HepG2 (cell line): ENCODE measurements around the gene LSM11. TPM values are rescaled to one million over a fixed set of nuclear protein-coding genes. Genes with fewer than 3 reads are reported as not detected.

Experiments used
- CBX2 ChIP-seq, 2 experiments: fragments of 200-600 bp in 1 of 2; sonication (generic); formaldehyde crosslinking in 1 of 2; IDR thresholded peaks; 2 replicates each; pipeline versions ENCODE4 v1.7.0 to v1.8.1; 2018 to 2022; ENCODE audit warnings: low read depth in 2 of 2, low read length in 1 of 2, mild to moderate bottlenecking in 1 of 2, missing genetic modification reagents in 1 of 2
- CCDC6 ChIP-seq: sonication (generic); formaldehyde crosslinking; IDR thresholded peaks from 2 replicates; pipeline ENCODE4 v1.8.1; 2022; ENCODE audit warnings: mild to moderate bottlenecking, missing genetic modification reagents, moderate library complexity
- CHD2 ChIP-seq: IDR thresholded peaks from 2 replicates; pipeline ENCODE4 v1.6.1; 2011; ENCODE audit warnings: low read depth, low read length, improper control_type of control experiment
- EEA1 ChIP-seq: sonication (generic); formaldehyde crosslinking; IDR thresholded peaks from 2 replicates; pipeline ENCODE4 v1.5.1; 2020; ENCODE audit warnings: mild to moderate bottlenecking, missing genetic modification reagents, borderline replicate concordance
- FOXK1 ChIP-seq: sonication (generic); formaldehyde crosslinking; IDR thresholded peaks from 2 replicates; pipeline ENCODE4 v1.4.0; 2020; ENCODE audit warnings: low read depth, missing genetic modification reagents, borderline replicate concordance
- HNRNPUL1 ChIP-seq: fragments of 200-400 bp; formaldehyde crosslinking; IDR thresholded peaks from 2 replicates; pipeline ENCODE4 v1.6.1; 2017; ENCODE audit warnings: low read depth, mild to moderate bottlenecking, low read length, moderate library complexity
- MAZ ChIP-seq, 2 experiments: sonication (generic) in 1 of 2; formaldehyde crosslinking in 1 of 2; IDR thresholded peaks; 2 replicates each; pipeline versions ENCODE4 v1.5.0 to v1.6.1; 2012 to 2020; ENCODE audit warnings: low read depth in 2 of 2, mild to moderate bottlenecking in 2 of 2, borderline replicate concordance in 1 of 2, improper control_type of control experiment in 1 of 2, low read length in 1 of 2, missing genetic modification reagents in 1 of 2, moderate library complexity in 1 of 2
- MED1 ChIP-seq: sonication (generic); formaldehyde crosslinking; IDR thresholded peaks from 2 replicates; pipeline ENCODE4 v1.4.0; 2020; ENCODE audit warnings: missing genetic modification reagents
- MXI1 ChIP-seq: IDR thresholded peaks from 3 replicates; pipeline ENCODE4 v1.6.1; 2012; ENCODE audit warnings: low read depth, low read length, inconsistent platforms, borderline replicate concordance
- NKX3-1 ChIP-seq: sonication (generic); formaldehyde crosslinking; IDR thresholded peaks from 2 replicates; pipeline ENCODE4 v1.5.0; 2020; ENCODE audit warnings: missing genetic modification reagents
- PHF8 ChIP-seq: sonication (generic); formaldehyde crosslinking; IDR thresholded peaks from 2 replicates; pipeline ENCODE4 v1.5.0; 2020; ENCODE audit warnings: missing genetic modification reagents
- POGK ChIP-seq: sonication (generic); formaldehyde crosslinking; conservative IDR thresholded peaks from 2 replicates; pipeline ENCODE4 v1.8.0; 2022; ENCODE audit warnings: mild to moderate bottlenecking, moderate library complexity, missing genetic modification reagents
- POLR2AphosphoS5 ChIP-seq: IDR thresholded peaks from 2 replicates; pipeline ENCODE4 v1.6.1; 2012; ENCODE audit warnings: low read depth, low read length
- RFX5 ChIP-seq: IDR thresholded peaks from 2 replicates; pipeline ENCODE4 v1.6.1; 2011; ENCODE audit warnings: low read depth, low read length, improper control_type of control experiment
- THYN1 ChIP-seq: sonication (generic); formaldehyde crosslinking; IDR thresholded peaks from 2 replicates; pipeline ENCODE4 v1.8.1; 2023; ENCODE audit warnings: low read depth, mild to moderate bottlenecking, moderate library complexity, missing genetic modification reagents, borderline replicate concordance
- ZFX ChIP-seq: sonication (generic); formaldehyde crosslinking; IDR thresholded peaks from 2 replicates; pipeline ENCODE4 v1.4.0; 2020; ENCODE audit warnings: mild to moderate bottlenecking, low read depth, missing genetic modification reagents, moderate library complexity
- ZNF34 ChIP-seq: sonication (generic); formaldehyde crosslinking; IDR thresholded peaks from 2 replicates; pipeline ENCODE4 v1.4.0; 2020; ENCODE audit warnings: mild to moderate bottlenecking, missing genetic modification reagents, borderline replicate concordance
- ZNF546 ChIP-seq: sonication (generic); formaldehyde crosslinking; conservative IDR thresholded peaks from 2 replicates; pipeline ENCODE4 v1.8.1; 2023; ENCODE audit warnings: mild to moderate bottlenecking, missing genetic modification reagents
- ZNF766 ChIP-seq: sonication (generic); formaldehyde crosslinking; IDR thresholded peaks from 2 replicates; pipeline ENCODE4 v1.5.0; 2020; ENCODE audit warnings: missing genetic modification reagents, borderline replicate concordance
- ZNF773 ChIP-seq: sonication (generic); formaldehyde crosslinking; IDR thresholded peaks from 2 replicates; pipeline ENCODE4 v1.4.0; 2020; ENCODE audit warnings: missing genetic modification reagents, borderline replicate concordance
- ZNF879 ChIP-seq: sonication (generic); formaldehyde crosslinking; IDR thresholded peaks from 2 replicates; pipeline ENCODE4 v1.8.1; 2023; ENCODE audit warnings: missing genetic modification reagents
- polyA plus RNA-seq, 8 experiments: library from polyadenylated mRNA; depleted of rRNA in 3 of 8; stranded (reverse) in 7 of 8; unstranded in 1 of 8; fragments of >200 nt; fragmentation: Illumina TruSeq in 4 of 8; extraction: Trizol in 4 of 8; gene quantifications; 2 replicates each; pipeline versions ENCODE4 v1.2.1 to v1.2.3, GENCODE V29; 2011 to 2016; ENCODE audit warnings: low read depth in 4 of 8, missing spikeins in 1 of 8, mixed read lengths in 1 of 8; ENCODE audit not compliant: insufficient read depth in 1 of 8
- total RNA-seq, 5 experiments: library from RNA; depleted of rRNA; stranded (reverse); fragments of >200 nt; fragmentation: Illumina TruSeq; extraction: Trizol; gene quantifications; 2 replicates each; pipeline ENCODE4 v1.2.3, GENCODE V29; 2016; ENCODE audit warnings: low read depth in 1 of 5
- TF ChIP-seq, protein P1 (sequence below): sonication (generic); formaldehyde crosslinking; IDR thresholded peaks from 2 replicates; pipeline ENCODE4 v1.5.0; 2020; ENCODE audit warnings: mild to moderate bottlenecking, missing genetic modification reagents
- TF ChIP-seq, protein P2 (sequence below): sonication (generic); formaldehyde crosslinking; IDR thresholded peaks from 2 replicates; pipeline ENCODE4 v1.4.0; 2020; ENCODE audit warnings: missing genetic modification reagents, borderline replicate concordance

LSM11 gene
- total and polyA plus RNA-seq, 2 of the 13 experiments (the other 11 are each of a cell fraction or from before 2014, with no cell fraction given) = 4.5 to 7.2 TPM

GRCh38 chr5:157731272-157732129 is 12.0 kb upstream of the LSM11 start, which contains the start of gene THG1L (continued):
- TF ChIP-seq FOXK1 (CRISPR knock-in tag) = no peak
- TF ChIP-seq MXI1 = peak; percentile 85; the same call in 2 of the 3 replicates
- no peak for TF ChIP-seq HNRNPUL1
- TF ChIP-seq THYN1 (CRISPR knock-in tag) = no peak
- TF ChIP-seq RFX5 = peak; percentile 61; the same call in 1 of the 2 replicates
- TF ChIP-seq CBX2 (IDR thresholded peaks at IDR 0.05; ENCODE audit: low read depth, low read length) = no peak
- no peak for TF ChIP-seq CBX2 (CRISPR knock-in tag; IDR thresholded peaks at IDR 0.05; ENCODE audit: low read depth)
- peak; percentile 82 for TF ChIP-seq POGK
- TF ChIP-seq ZNF546 (CRISPR knock-in tag) = 0 out of 2 replicates have a peak, but pooled peaks have one; percentile 73
- no peak for TF ChIP-seq ZNF34 (CRISPR knock-in tag)
- TF ChIP-seq ZNF766 (CRISPR knock-in tag) = peak; percentile 73; the same call in 1 of the 2 replicates
- TF ChIP-seq NKX3-1 (CRISPR knock-in tag) = 0 out of 2 replicates have a peak, but pooled peaks have one; percentile 43
- TF ChIP-seq EEA1 (CRISPR knock-in tag) = no peak; the same call in 1 of the 2 replicates
- no peak; the same call in 1 of the 2 replicates for TF ChIP-seq CCDC6 (CRISPR knock-in tag)
- TF ChIP-seq MAZ (IDR thresholded peaks at IDR 0.05; ENCODE audit: borderline replicate concordance, low read depth, low read length) = peak; percentile 62
- peak; percentile 93 for TF ChIP-seq MAZ (CRISPR knock-in tag; IDR thresholded peaks at IDR 0.05; ENCODE audit: low read depth)
- peak; percentile 90 for TF ChIP-seq PHF8 (CRISPR knock-in tag)
- peak; percentile 65; the same call in 1 of the 2 replicates for TF ChIP-seq MED1 (CRISPR knock-in tag)
- peak; percentile 81 for TF ChIP-seq POLR2AphosphoS5
- TF ChIP-seq, protein P1, sequence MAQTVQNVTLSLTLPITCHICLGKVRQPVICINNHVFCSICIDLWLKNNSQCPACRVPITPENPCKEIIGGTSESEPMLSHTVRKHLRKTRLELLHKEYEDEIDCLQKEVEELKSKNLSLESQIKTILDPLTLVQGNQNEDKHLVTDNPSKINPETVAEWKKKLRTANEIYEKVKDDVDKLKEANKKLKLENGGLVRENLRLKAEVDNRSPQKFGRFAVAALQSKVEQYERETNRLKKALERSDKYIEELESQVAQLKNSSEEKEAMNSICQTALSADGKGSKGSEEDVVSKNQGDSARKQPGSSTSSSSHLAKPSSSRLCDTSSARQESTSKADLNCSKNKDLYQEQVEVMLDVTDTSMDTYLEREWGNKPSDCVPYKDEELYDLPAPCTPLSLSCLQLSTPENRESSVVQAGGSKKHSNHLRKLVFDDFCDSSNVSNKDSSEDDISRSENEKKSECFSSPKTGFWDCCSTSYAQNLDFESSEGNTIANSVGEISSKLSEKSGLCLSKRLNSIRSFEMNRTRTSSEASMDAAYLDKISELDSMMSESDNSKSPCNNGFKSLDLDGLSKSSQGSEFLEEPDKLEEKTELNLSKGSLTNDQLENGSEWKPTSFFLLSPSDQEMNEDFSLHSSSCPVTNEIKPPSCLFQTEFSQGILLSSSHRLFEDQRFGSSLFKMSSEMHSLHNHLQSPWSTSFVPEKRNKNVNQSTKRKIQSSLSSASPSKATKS (CRISPR knock-in tag) = no peak
- peak; percentile 31; the same call in 1 of the 2 replicates for TF ChIP-seq ZNF773 (CRISPR knock-in tag)
- TF ChIP-seq ZFX (CRISPR knock-in tag) = peak; percentile 73
- TF ChIP-seq ZNF879 (CRISPR knock-in tag) = no peak
- TF ChIP-seq CHD2 = no peak
- TF ChIP-seq, protein P2, sequence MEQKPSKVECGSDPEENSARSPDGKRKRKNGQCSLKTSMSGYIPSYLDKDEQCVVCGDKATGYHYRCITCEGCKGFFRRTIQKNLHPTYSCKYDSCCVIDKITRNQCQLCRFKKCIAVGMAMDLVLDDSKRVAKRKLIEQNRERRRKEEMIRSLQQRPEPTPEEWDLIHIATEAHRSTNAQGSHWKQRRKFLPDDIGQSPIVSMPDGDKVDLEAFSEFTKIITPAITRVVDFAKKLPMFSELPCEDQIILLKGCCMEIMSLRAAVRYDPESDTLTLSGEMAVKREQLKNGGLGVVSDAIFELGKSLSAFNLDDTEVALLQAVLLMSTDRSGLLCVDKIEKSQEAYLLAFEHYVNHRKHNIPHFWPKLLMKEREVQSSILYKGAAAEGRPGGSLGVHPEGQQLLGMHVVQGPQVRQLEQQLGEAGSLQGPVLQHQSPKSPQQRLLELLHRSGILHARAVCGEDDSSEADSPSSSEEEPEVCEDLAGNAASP = no peak
